B cell (primary cell): ENCODE results near the gene TMEM145. TPM values are rescaled to one million over a fixed set of nuclear protein-coding genes. Genes with fewer than 3 reads are reported as not detected.

Experiments
- ATAC-seq: fragments of 200-7000 bp; cut with Tn5 transposase; one replicate; pipeline ENCODE4 v1.10.0; 2021; ENCODE audit warnings: low read depth, mild to moderate bottlenecking, moderate number of reproducible peaks, moderate library complexity
- CTCF ChIA-PET: fragments of 350-600 bp; sonication (Branson Sonifier 250); formaldehyde crosslinking; loops from one replicate; lab custom pipeline; 2021; ENCODE audit warnings: antibody characterized with exemption, inconsistent platforms; lab: Charles Lee
- POLR2A ChIA-PET: fragments of 350-600 bp; sonication (Branson Sonifier 250); formaldehyde crosslinking; loops from one replicate; lab custom pipeline; 2021; ENCODE audit warnings: antibody characterized with exemption; lab: Charles Lee
- DNase-seq: peaks from one replicate; pipeline ENCODE4 v3.0.0; 2013
- H2AFZ ChIP-seq: 2 replicates; pipeline ENCODE4 v1.6.1; 2012; ENCODE audit warnings: mild to moderate bottlenecking, low read depth, low read length; ENCODE audit not compliant: insufficient read depth, poor library complexity, severe bottlenecking
- H3K27ac ChIP-seq, 2 donors: 1 replicate in 1 of 2; 2 replicates in 1 of 2; pipeline ENCODE4 v1.5.1; 2012 to 2013; ENCODE audit warnings: low read length in 2 of 2, mild to moderate bottlenecking in 2 of 2, moderate library complexity in 1 of 2
- H3K27me3 ChIP-seq, 4 experiments: fragments of 200-600 bp in 1 of 4; sonication (generic) in 1 of 4; replicated peaks in 1 of 4; 1 replicate in 2 of 4; 2 replicates in 2 of 4; pipeline versions ENCODE4 v1.6.1 to v1.7.0; 2013 to 2016; ENCODE audit warnings: low read length in 3 of 4, mild to moderate bottlenecking in 2 of 4, mixed read lengths in 1 of 4, moderate library complexity in 1 of 4; ENCODE audit not compliant: insufficient read depth in 4 of 4, control insufficient read depth in 3 of 4; ENCODE audit errors: control extremely low read depth in 1 of 4
- H3K36me3 ChIP-seq, 2 experiments: replicated peaks in 1 of 2; 1 replicate in 1 of 2; 2 replicates in 1 of 2; pipeline versions ENCODE4 v1.6.1 to v1.7.1; 2013; ENCODE audit warnings: low read length in 1 of 2; ENCODE audit not compliant: insufficient read depth in 2 of 2, control insufficient read depth in 1 of 2; ENCODE audit errors: control extremely low read depth in 1 of 2, extremely low read depth in 1 of 2
- H3K4me1 ChIP-seq, 2 donors: fragments of 200-600 bp in 1 of 2; sonication (generic) in 1 of 2; 1 replicate in 1 of 2; 2 replicates in 1 of 2; pipeline versions ENCODE4 v1.5.1 to v1.6.1; 2013 to 2017; ENCODE audit warnings: low read length in 2 of 2; ENCODE audit not compliant: control insufficient read depth in 2 of 2, insufficient read depth in 2 of 2
- H3K4me2 ChIP-seq: replicated peaks from 2 replicates; pipeline ENCODE3; 2012; ENCODE audit warnings: mild to moderate bottlenecking, low read depth, low read length; ENCODE audit not compliant: poor library complexity, severe bottlenecking
- H3K4me3 ChIP-seq, 5 experiments: fragments of 200-600 bp in 1 of 5; sonication (generic) in 1 of 5; 1 replicate in 3 of 5; 2 replicates in 2 of 5; pipeline versions ENCODE4 v1.5.1 to v1.7.0; 2011 to 2016; ENCODE audit warnings: low read length in 4 of 5, mild to moderate bottlenecking in 4 of 5, low read depth in 2 of 5, control low read depth in 1 of 5, moderate library complexity in 1 of 5; ENCODE audit not compliant: insufficient read depth in 1 of 5; ENCODE audit errors: control extremely low read depth in 1 of 5, extremely low read depth in 1 of 5
- H3K79me2 ChIP-seq: fragments of 200-600 bp; sonication (generic); one replicate; pipeline ENCODE4 v1.6.0; 2016; ENCODE audit warnings: low read length; ENCODE audit not compliant: control insufficient read depth, insufficient read depth
- H3K9ac ChIP-seq: fragments of 200-600 bp; sonication (generic); 2 replicates; pipeline ENCODE4 v1.6.1; 2017; ENCODE audit warnings: mild to moderate bottlenecking, low read length, moderate library complexity
- H3K9me3 ChIP-seq, 3 donors: one replicate each; pipeline versions ENCODE4 v1.6.1 to v1.7.1; 2013; ENCODE audit warnings: low read length in 2 of 3; ENCODE audit not compliant: control insufficient read depth in 2 of 3, insufficient read depth in 1 of 3; ENCODE audit errors: control extremely low read depth in 1 of 3
- H4K20me1 ChIP-seq: 2 replicates; pipeline ENCODE4 v1.6.0; 2012; ENCODE audit warnings: mild to moderate bottlenecking, low read length; ENCODE audit not compliant: insufficient read depth, control insufficient read depth, poor library complexity, severe bottlenecking
- H3K27ac Mint-ChIP-seq: one replicate; pipeline ENCODE4 v1.8.0; 2021; ENCODE audit warnings: mixed read lengths
- H3K27me3 Mint-ChIP-seq: one replicate; pipeline ENCODE4 v1.8.0; 2021; ENCODE audit warnings: mixed read lengths
- H3K4me1 Mint-ChIP-seq: one replicate; pipeline ENCODE4 v1.8.0; 2021; ENCODE audit warnings: mixed read lengths
- H3K4me3 Mint-ChIP-seq: one replicate; pipeline ENCODE4 v1.8.0; 2021; ENCODE audit warnings: mixed read lengths
- H3K9me3 Mint-ChIP-seq: one replicate; pipeline ENCODE4 v1.8.0; 2022; ENCODE audit warnings: mixed read lengths; ENCODE audit not compliant: insufficient read depth
- EZH2 ChIP-seq: IDR thresholded peaks from 2 replicates; pipeline ENCODE4 v1.6.1; 2012; ENCODE audit warnings: borderline replicate concordance, low read depth, mild to moderate bottlenecking, moderate library complexity, low read length; ENCODE audit not compliant: insufficient read depth, poor library complexity, severe bottlenecking
- WGBS: methylation state at CpG from one replicate; pipeline ENCODE4 v1.1.5; 2013; ENCODE audit warnings: missing lambda C conversion rate; ENCODE audit not compliant: insufficient coverage; 5-methylcytosine and 5-hydroxymethylcytosine counted together
- intact Hi-C: fragments of 100-400 bp; cut with micrococcal nuclease; formaldehyde crosslinking; loops from one replicate; pipeline ENCODE4 v1.10.0; 2022
- polyA plus RNA-seq: library from polyadenylated mRNA; depleted of rRNA; stranded (reverse); fragments of >200 nt; gene quantifications from 2 replicates; pipeline ENCODE4 v1.2.3, GENCODE V29; 2012
- total RNA-seq, 2 donors: library from RNA; stranded (reverse); fragments of 120-200 nt in 1 of 2; gene quantifications; 1 replicate in 1 of 2; 2 replicates in 1 of 2; pipeline versions ENCODE4 v1.2.3 to v1.2.4, GENCODE V29; 2013 to 2022
- TF ChIP-seq, protein P1 (sequence below): fragments of 200-600 bp; IDR thresholded peaks from one replicate; pipeline ENCODE4 v1.8.0; 2022; ENCODE audit warnings: antibody characterized with exemption, mild to moderate bottlenecking

Gene TMEM145
- total and polyA plus RNA-seq, 2 donors (not counting 1 experiment from before 2014, with no cell fraction given): not detected

DNA sequence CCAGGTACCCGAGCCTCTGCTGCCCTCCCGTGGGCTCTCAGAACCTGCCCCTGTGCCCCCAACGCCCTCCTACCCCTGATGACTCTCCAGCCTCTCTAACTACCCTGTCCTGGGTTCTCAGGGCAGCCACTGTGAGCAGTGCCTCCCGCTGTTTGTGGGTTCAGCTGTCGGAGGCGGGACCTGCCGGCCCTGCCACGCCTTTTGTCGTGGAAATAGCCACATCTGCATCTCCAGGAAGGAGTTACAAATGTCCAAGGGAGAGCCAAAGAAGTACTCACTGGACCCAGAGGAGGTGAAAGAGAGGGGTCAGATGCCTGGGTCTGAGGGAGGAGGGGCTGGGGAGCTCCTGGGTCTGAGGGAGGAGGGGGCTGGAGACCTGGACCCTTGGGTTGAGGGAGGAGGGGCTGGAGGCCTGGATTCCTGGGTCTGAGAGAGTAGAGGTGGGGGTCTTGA lies 57.0 kb downstream of the TMEM145 start:
- TF ChIP-seq, protein P1, sequence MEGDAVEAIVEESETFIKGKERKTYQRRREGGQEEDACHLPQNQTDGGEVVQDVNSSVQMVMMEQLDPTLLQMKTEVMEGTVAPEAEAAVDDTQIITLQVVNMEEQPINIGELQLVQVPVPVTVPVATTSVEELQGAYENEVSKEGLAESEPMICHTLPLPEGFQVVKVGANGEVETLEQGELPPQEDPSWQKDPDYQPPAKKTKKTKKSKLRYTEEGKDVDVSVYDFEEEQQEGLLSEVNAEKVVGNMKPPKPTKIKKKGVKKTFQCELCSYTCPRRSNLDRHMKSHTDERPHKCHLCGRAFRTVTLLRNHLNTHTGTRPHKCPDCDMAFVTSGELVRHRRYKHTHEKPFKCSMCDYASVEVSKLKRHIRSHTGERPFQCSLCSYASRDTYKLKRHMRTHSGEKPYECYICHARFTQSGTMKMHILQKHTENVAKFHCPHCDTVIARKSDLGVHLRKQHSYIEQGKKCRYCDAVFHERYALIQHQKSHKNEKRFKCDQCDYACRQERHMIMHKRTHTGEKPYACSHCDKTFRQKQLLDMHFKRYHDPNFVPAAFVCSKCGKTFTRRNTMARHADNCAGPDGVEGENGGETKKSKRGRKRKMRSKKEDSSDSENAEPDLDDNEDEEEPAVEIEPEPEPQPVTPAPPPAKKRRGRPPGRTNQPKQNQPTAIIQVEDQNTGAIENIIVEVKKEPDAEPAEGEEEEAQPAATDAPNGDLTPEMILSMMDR: no peak
- TF ChIP-seq EZH2: no peak
- Histone ChIP-seq H3K4me1 (peaks cover 29 to 43% of the 10 kb centered on the region in 2 donors), H3K27ac (no peak overlapping the region), H3K9ac (peak overlapping the region; percentile 29), H2AFZ (no peak overlapping the region), H3K4me3 (no peak overlapping the region), H3K79me2 (peaks cover 13% of the 10 kb centered on the region), H4K20me1 (no peaks in the 10 kb centered on the region), H3K36me3 (peaks cover 0 to under 1% of the 10 kb centered on the region in 2 experiments), H3K4me2 (peak overlapping the region; percentile 47), H3K27me3 (no peaks in the 10 kb centered on the region), H3K9me3 (no peaks in the 10 kb centered on the region)
- 87% methylated on average over 9 of the region's 9 CpGs for WGBS
- Mint-ChIP-seq H3K27me3 (no peaks in the 10 kb centered on the region), H3K4me3 (no peak overlapping the region), H3K4me1 (peaks cover 36% of the 10 kb centered on the region), H3K9me3 (no peaks in the 10 kb centered on the region), H3K27ac (peak overlapping the region; percentile 46)
- POLR2A ChIA-PET: interaction anchor here (0.7 kb wide), 1 partner anchor 53 kb away, joined by 3 read pairs; no protein-coding TSS in a partner anchor
- CTCF ChIA-PET: interaction anchor here (1.7 kb wide), 1 partner anchor 40 kb away, joined by 4 read pairs; no protein-coding TSS in a partner anchor
- intact Hi-C loops: no loop called here
- ATAC-seq (no peak), DNase-seq (no peak)

DNA sequence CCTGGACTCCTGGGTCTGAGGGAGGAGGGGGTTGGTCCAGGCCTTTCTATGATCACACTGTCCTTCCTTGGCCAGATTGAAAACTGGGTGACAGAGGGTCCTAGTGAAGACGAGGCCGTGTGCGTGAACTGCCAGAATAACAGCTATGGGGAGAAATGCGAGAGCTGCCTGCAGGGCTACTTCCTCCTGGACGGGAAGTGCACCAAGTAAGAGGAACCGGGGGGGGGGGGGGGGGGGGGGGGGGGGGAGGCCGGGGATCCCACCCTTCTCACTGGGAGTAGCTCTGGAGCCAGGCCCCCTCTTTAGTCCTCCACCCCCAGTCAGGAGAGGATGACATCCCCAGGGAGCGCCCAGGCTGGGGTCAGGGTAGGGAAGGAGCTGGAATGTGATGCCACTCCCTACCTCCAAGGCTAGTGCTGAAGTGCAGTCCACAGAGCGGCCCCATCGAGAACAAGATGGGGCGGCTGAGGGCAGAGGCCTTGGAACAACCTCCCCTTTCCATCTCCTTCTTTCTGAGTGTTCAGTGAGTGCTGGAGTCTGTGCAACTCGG lies 57.6 kb downstream of the TMEM145 start:
- Histone ChIP-seq H3K27me3 (no peaks in the 10 kb centered on the region), H3K9me3 (no peaks in the 10 kb centered on the region), H3K4me1 (peaks cover 24 to 37% of the 10 kb centered on the region in 2 donors), H3K27ac (no peak overlapping the region), H2AFZ (no peak overlapping the region), H3K36me3 (peaks cover 0 to 2% of the 10 kb centered on the region in 2 experiments), H4K20me1 (no peaks in the 10 kb centered on the region), H3K4me2 (peak overlapping the region; percentile 47), H3K9ac (peak overlapping the region; percentile 29), H3K4me3 (no peak overlapping the region), H3K79me2 (peaks cover 13% of the 10 kb centered on the region)
- Mint-ChIP-seq H3K27me3 (no peaks in the 10 kb centered on the region), H3K4me3 (no peak overlapping the region), H3K9me3 (no peaks in the 10 kb centered on the region), H3K4me1 (peaks cover 33% of the 10 kb centered on the region), H3K27ac (peak overlapping the region; percentile 59)
- WGBS: 67% methylated on average over 3 of the region's 12 CpGs
- peak; percentile 48 for DNase-seq
- ChIA-PET POLR2A (interaction anchor here (0.7 kb wide), 1 partner anchor 53 kb away, joined by 3 read pairs; no protein-coding TSS in a partner anchor), CTCF (interaction anchor here (1.7 kb wide), 1 partner anchor 40 kb away, joined by 4 read pairs; no protein-coding TSS in a partner anchor)
- intact Hi-C loops: no loop called here
- TF ChIP-seq, protein P1: no peak
- TF ChIP-seq EZH2: no peak
- ATAC-seq: peak; percentile 10
